ENCODE results near the gene PAK4.

- TF ChIP-seq CTCF (IDR thresholded peaks at IDR 0.05; ENCODE audit: low read depth, low read length, poor library complexity, severe bottlenecking): no peak
- no peak for TF ChIP-seq EZH2phosphoT487 (IDR thresholded peaks at IDR 0.05; ENCODE audit: borderline replicate concordance, low read length)
Observed at GRCh38 chr19:39223703-39224279, 98.2 kb downstream of the PAK4 start.
